Suprapubic skin (tissue), 4 donors: ENCODE results near the gene NR4A1. TPM values are rescaled to one million over a fixed set of nuclear protein-coding genes. Genes with fewer than 3 reads are reported as not detected.
A peak's percentile ranks its signal among the peaks of the same experiment; 100 is the strongest.

Source experiments
- DNase-seq, 2 donors: peaks; one replicate each; pipeline ENCODE4 v3.0.0-alpha.2; 2019; ENCODE audit warnings: low spot score in 2 of 2
- H3K27ac ChIP-seq: fragments of 200-600 bp; sonication (generic); one replicate; pipeline ENCODE4 v1.5.1; 2019
- H3K27me3 ChIP-seq: fragments of 200-600 bp; sonication (generic); one replicate; pipeline ENCODE4 v1.5.1; 2019
- H3K36me3 ChIP-seq: fragments of 200-600 bp; sonication (generic); one replicate; pipeline ENCODE4 v1.5.1; 2019
- H3K4me1 ChIP-seq: fragments of 200-600 bp; sonication (generic); one replicate; pipeline ENCODE4 v1.5.1; 2019
- H3K4me3 ChIP-seq: fragments of 200-600 bp; sonication (generic); one replicate; pipeline ENCODE4 v1.5.1; 2019; ENCODE audit warnings: mild to moderate bottlenecking
- H3K9me3 ChIP-seq: fragments of 200-600 bp; sonication (generic); one replicate; pipeline ENCODE4 v1.5.1; 2019
- EP300 ChIP-seq: sonication (generic); formaldehyde crosslinking; IDR thresholded peaks from one replicate; pipeline ENCODE4 v1.6.1; 2017; ENCODE audit warnings: antibody characterized with exemption
- POLR2A ChIP-seq, 2 donors: fragments of 450-650 bp; IDR thresholded peaks; one replicate each; pipeline ENCODE4 v1.6.1; 2017; ENCODE audit warnings: antibody characterized with exemption in 2 of 2, mild to moderate bottlenecking in 2 of 2, moderate library complexity in 2 of 2
- POLR2AphosphoS5 ChIP-seq, 3 donors: sonication (generic); formaldehyde crosslinking; IDR thresholded peaks; one replicate each; pipeline ENCODE4 v1.6.1; 2017; ENCODE audit warnings: antibody characterized with exemption in 3 of 3
- WGBS: methylation state at CpG from one replicate; pipeline ENCODE4 v1.1.5; 2018; 5-methylcytosine and 5-hydroxymethylcytosine counted together
- total RNA-seq, 4 donors: library from RNA; depleted of rRNA; stranded (reverse); fragments of >200 nt; gene quantifications; one replicate each; pipeline ENCODE4 v1.1.0, GENCODE V29; 2016
- TF ChIP-seq, protein P1 (sequence below), 2 donors: fragments of 200-600 bp in 1 of 2; fragments of 450-650 bp in 1 of 2; sonication (generic) in 1 of 2; IDR thresholded peaks; one replicate each; pipeline ENCODE4 v1.5.1; 2016 to 2019; ENCODE audit warnings: antibody characterized with exemption in 2 of 2, mild to moderate bottlenecking in 1 of 2, moderate library complexity in 1 of 2

The NR4A1 gene
- total RNA-seq, 4 donors from 2014 or later, result 141 to 775 (median 422) TPM

DNA sequence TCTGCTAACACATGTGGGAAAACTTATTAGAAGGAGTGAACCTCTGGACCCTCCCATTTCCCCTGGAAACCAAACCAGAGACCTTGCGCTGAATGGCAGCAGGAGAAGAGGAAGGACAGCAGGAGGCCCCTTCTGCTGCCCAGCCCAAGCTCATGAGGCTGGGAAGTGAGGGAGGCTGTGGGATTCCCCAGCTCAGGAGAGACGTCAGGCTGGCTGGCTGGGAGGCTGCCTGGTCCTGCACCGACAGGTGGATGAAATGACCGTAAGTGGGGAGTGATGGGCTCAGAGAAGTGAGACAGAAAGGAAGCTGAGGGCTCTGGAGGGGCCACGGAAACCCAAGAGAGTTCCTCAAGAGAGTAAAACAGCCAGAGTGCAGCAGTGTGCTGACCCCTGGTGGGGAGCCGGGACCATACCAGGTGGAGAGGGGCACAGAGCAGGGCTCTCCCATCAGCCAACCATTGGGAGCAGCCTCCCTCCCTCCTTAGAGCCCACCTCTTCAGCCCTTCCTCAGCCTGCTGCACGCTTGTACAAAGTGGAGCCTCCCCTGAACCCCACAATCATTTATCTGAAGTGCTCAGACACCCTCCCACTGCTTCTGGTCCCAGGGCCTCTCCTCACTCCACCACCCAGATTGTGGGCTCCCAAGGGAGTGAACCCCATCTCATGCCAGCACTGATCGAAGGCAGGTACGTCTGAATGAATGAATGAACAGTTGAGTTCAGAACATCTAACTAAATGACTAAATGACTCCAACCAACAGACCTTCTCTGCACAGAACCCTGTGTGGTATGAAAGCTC is 30.5 kb upstream of the NR4A1 start:
- DNase-seq, result peak in 1 of 2 donors; percentile 74
- H3K27ac ChIP-seq, result no peak overlapping the region

DNA sequence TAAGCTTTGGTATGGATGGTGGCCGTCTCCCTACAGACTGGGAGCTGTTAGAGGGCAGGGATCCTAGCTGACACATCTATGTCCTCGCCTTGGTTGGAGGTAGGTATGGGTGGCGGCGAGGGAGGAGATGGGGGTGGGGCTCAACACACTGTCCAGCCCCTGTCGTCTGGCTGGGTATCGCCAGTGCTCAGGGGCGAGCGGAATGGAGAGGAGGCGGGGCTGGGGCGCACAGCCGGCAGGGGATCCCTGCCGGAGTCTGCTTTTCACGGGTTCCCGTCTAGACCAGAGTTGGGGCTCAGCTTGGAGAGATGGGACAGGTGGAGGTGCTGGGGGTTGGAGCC is 28.4 kb upstream of the NR4A1 start:
- TF ChIP-seq, protein P1, sequence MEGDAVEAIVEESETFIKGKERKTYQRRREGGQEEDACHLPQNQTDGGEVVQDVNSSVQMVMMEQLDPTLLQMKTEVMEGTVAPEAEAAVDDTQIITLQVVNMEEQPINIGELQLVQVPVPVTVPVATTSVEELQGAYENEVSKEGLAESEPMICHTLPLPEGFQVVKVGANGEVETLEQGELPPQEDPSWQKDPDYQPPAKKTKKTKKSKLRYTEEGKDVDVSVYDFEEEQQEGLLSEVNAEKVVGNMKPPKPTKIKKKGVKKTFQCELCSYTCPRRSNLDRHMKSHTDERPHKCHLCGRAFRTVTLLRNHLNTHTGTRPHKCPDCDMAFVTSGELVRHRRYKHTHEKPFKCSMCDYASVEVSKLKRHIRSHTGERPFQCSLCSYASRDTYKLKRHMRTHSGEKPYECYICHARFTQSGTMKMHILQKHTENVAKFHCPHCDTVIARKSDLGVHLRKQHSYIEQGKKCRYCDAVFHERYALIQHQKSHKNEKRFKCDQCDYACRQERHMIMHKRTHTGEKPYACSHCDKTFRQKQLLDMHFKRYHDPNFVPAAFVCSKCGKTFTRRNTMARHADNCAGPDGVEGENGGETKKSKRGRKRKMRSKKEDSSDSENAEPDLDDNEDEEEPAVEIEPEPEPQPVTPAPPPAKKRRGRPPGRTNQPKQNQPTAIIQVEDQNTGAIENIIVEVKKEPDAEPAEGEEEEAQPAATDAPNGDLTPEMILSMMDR (IDR thresholded peaks at IDR 0.05), result no peak
- no peak for TF ChIP-seq POLR2AphosphoS5 (IDR thresholded peaks at IDR 0.05)
- no peak for TF ChIP-seq EP300
- no peak for TF ChIP-seq POLR2A (IDR thresholded peaks at IDR 0.05)
- Histone ChIP-seq H3K9me3 (no peaks in the 10 kb centered on the region), H3K4me1 (peaks cover 39% of the 10 kb centered on the region), H3K27me3 (no peaks in the 10 kb centered on the region), H3K36me3 (no peaks in the 10 kb centered on the region), H3K4me3 (peak overlapping the region; percentile 50), H3K27ac (no peak overlapping the region)
- DNase-seq, result no peak
- WGBS, result 27% methylated on average over 14 of the region's 14 CpGs

More for the DNA sequence above, 30.5 kb upstream of the NR4A1 start:
- Histone ChIP-seq H3K27me3 (no peaks in the 10 kb centered on the region), H3K4me1 (peaks cover 36% of the 10 kb centered on the region), H3K4me3 (no peak overlapping the region), H3K36me3 (peaks cover under 1% of the 10 kb centered on the region), H3K9me3 (no peaks in the 10 kb centered on the region)
- WGBS, result 43% methylated on average over 9 of the region's 9 CpGs
- TF ChIP-seq POLR2AphosphoS5 (IDR thresholded peaks at IDR 0.05) (no peak), POLR2A (IDR thresholded peaks at IDR 0.05) (no peak), EP300 (no peak)
- TF ChIP-seq, protein P1 (IDR thresholded peaks at IDR 0.05), result peak; percentile 34 to 59

- WGBS, result under 1% methylated on average over 24 of the region's 70 CpGs
- H3K27me3 ChIP-seq, result no peaks in the 10 kb centered on the region
- peak; percentile 94 for DNase-seq
- TF ChIP-seq, protein P1 (IDR thresholded peaks at IDR 0.05), result peak; percentile 95 to 96
- TF ChIP-seq POLR2AphosphoS5 (IDR thresholded peaks at IDR 0.05), result no peak
- no peaks in the 10 kb centered on the region for H3K9me3 ChIP-seq
- peaks cover 39% of the 10 kb centered on the region for H3K4me1 ChIP-seq
- peak overlapping the region; percentile 50 for H3K4me3 ChIP-seq
- H3K27ac ChIP-seq, result no peak overlapping the region
- no peaks in the 10 kb centered on the region for H3K36me3 ChIP-seq
These were observed 27.9 kb upstream of the NR4A1 start for GRCh38 chr12:52023182-52023975.

GRCh38 chr12:52023976-52024688 is 27.1 kb upstream of the NR4A1 start:
- peaks cover 39% of the 10 kb centered on the region for H3K4me1 ChIP-seq
- WGBS, result 25% methylated on average over 20 of the region's 20 CpGs
- H3K4me3 ChIP-seq, result peak overlapping the region; percentile 50

More at GRCh38 chr12:52023976-52024688, 27.1 kb upstream of the NR4A1 start:
- Histone ChIP-seq H3K36me3 (no peaks in the 10 kb centered on the region), H3K27ac (no peak overlapping the region), H3K9me3 (no peaks in the 10 kb centered on the region), H3K27me3 (no peaks in the 10 kb centered on the region)
- TF ChIP-seq POLR2AphosphoS5 (IDR thresholded peaks at IDR 0.05) (no peak), EP300 (no peak), POLR2A (IDR thresholded peaks at IDR 0.05) (no peak)
- TF ChIP-seq, protein P1 (IDR thresholded peaks at IDR 0.05), result no peak
- no peak for DNase-seq
